Fibroblast of lung (primary cell): Measurements from ENCODE around the gene DLEU7.

ENCODE experiments used
- CTCF ChIP-seq, 2 donors: IDR thresholded peaks in 1 of 2; conservative IDR thresholded peaks in 1 of 2; 1 replicate in 1 of 2; 2 replicates in 1 of 2; pipeline ENCODE4 v1.5.1; 2011 to 2012; ENCODE audit warnings: low read length in 2 of 2, control low read depth in 1 of 2, inconsistent platforms in 1 of 2, low read depth in 1 of 2, mild to moderate bottlenecking in 1 of 2
- EZH2 ChIP-seq: IDR thresholded peaks from 2 replicates; pipeline ENCODE4 v1.5.1; 2012; ENCODE audit warnings: low read length, control low read depth, mild to moderate bottlenecking; ENCODE audit errors: missing control alignments

- no peak for TF ChIP-seq CTCF (conservative IDR thresholded peaks at IDR 0.05 in 1 of 2, IDR thresholded peaks at IDR 0.05 in 1 of 2; ENCODE audit: low read depth in 1 of 2, low read length in 2 of 2)
- no peak for TF ChIP-seq EZH2
Observed at GRCh38 chr13:50864492-50864891, 21.0 kb upstream of the DLEU7 start.
